HFF-Myc (cell line): Measurements from ENCODE around the gene UQCR10.

Experiments
- DNase-seq: peaks from one replicate; pipeline ENCODE4 v3.0.0-alpha.2; 2011; ENCODE audit warnings: low read depth; ENCODE audit errors: extremely low read depth
- H3K4me3 ChIP-seq: replicated peaks from 2 replicates; pipeline ENCODE4 v1.5.1; 2011; ENCODE audit warnings: low read depth, mild to moderate bottlenecking, control low read depth, low read length
- CTCF ChIP-seq: IDR thresholded peaks from 2 replicates; pipeline ENCODE4 v1.5.1; 2012; ENCODE audit warnings: mild to moderate bottlenecking, low read depth, low read length, control low read depth; ENCODE audit errors: missing control alignments

UQCR10 gene

GRCh38 chr22:29767171-29768051 lies at the start of gene UQCR10:
UQCR10 (plus strand) TSS chr22:29767369; CDS start chr22:29767399, 30 bp downstream.
- DNase-seq: peak; percentile 80
- TF ChIP-seq CTCF: no peak
- H3K4me3 ChIP-seq: peak within 1 kb of the TSS; percentile 87

GRCh38 chr22:29717789-29718188 lies 49.4 kb upstream of the UQCR10 start:
- H3K4me3 ChIP-seq: no peak overlapping the region
- TF ChIP-seq CTCF: no peak
- no peak for DNase-seq

GRCh38 chr22:29718949-29719898 lies 47.9 kb upstream of the UQCR10 start:
- H3K4me3 ChIP-seq: no peak overlapping the region
- no peak for TF ChIP-seq CTCF
- DNase-seq: no peak

- TF ChIP-seq CTCF: no peak
- DNase-seq: no peak
- H3K4me3 ChIP-seq: no peak within 1 kb of the TSS
Observed at GRCh38 chr22:29719899-29720645, 47.1 kb upstream of the UQCR10 start, which contains the start of gene CABP7. CABP7 (plus strand) TSS chr22:29720003; CDS start chr22:29720425, 422 bp downstream.

- H3K4me3 ChIP-seq: no peak overlapping the region
- no peak for TF ChIP-seq CTCF
- DNase-seq: no peak
Observed at GRCh38 chr22:29720811-29721323, 46.3 kb upstream of the UQCR10 start.

- no peak for TF ChIP-seq CTCF
- DNase-seq: no peak
Observed at GRCh38 chr22:29722151-29722550, 45.0 kb upstream of the UQCR10 start.

More at GRCh38 chr22:29722151-29722550, 45.0 kb upstream of the UQCR10 start:
- no peak overlapping the region for H3K4me3 ChIP-seq
